Stimulated activated CD8-positive, alpha-beta memory T cell treated with anti-CD3 and anti-CD28 coated beads, Interleukin-15, amount 100 ng/mL, for 24 hours (primary cell): ENCODE measurements around the gene SUCLG2.
"Not testable (repeated sequence)": the region's sequence is repeated elsewhere in the genome, so short reads cannot be mapped to it uniquely, and the experiment has no call there.

ENCODE experiments used
- DNase-seq: peaks from one replicate; pipeline ENCODE4 v3.0.0-alpha.2; 2020; ENCODE audit warnings: low read depth

SUCLG2 gene

GRCh38 chr3:67608034-67608433 lies 46.4 kb downstream of the SUCLG2 start:
- DNase-seq = no peak

DNA sequence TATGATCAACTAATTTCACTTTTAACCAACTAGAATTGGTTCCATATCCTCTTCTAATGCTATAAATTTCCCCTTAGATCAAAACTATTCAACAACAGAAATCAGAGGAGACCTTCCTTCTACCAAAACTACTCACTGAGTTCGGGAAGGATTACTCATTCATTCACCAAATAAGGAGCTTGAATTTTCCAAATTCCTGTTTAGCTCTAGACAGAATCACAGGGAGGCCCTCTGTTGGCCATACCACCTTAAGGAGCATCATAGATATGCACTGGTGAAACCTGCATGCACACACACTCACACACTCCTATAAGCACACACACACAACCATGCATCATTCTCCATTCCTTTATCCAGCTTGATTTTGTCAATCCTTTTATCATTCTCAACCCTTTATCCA lies 49.0 kb downstream of the SUCLG2 start:
- DNase-seq = no peak

- no peak for DNase-seq
Observed at GRCh38 chr3:67602816-67603215, 51.6 kb downstream of the SUCLG2 start.

- no peak for DNase-seq
Observed at GRCh38 chr3:67601919-67602608, 52.3 kb downstream of the SUCLG2 start.

GRCh38 chr3:67601385-67601784 lies 53.0 kb downstream of the SUCLG2 start:
- no peak for DNase-seq

DNA sequence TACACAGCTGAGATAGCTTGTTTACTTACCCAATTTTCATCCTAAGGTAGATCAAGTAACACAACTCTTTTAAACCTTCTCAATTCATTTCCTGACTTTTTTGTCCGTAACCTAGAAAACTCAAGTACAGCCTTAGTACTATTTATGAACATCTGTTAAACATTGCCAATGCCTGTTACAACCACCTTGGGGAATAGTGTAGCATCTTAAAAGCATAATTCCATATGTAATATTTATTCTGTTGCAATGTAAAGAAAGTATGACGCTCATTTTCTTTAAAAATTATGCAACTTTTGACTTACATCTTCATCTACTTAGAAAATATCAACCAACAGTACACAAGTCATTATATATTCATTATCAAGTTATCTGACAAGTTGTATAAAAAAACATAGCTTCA lies 54.6 kb downstream of the SUCLG2 start:
- DNase-seq = no peak

GRCh38 chr3:67598814-67599556 lies 55.4 kb downstream of the SUCLG2 start:
- DNase-seq = no peak

DNA sequence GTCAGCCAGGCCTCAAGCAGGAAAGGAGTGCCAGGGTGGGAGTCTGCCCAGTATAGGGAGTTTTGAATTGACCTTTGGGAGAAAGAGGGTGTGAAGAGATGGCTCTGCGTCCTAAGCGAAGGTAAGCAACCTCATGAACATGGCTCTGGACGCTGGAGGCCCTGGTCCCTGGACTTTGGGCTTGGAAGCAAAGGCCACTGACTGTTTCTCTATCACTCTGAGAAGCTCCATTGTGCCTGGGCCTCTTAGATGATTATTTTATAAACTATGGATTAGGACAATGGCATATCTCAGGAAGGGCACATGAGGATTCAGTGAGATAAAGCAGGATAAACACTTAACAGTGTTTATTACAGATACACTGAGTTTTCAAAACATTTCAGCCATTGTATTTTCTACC lies 59.0 kb downstream of the SUCLG2 start:
- DNase-seq = no peak

- no peak for DNase-seq
Observed at GRCh38 chr3:67593761-67594234, 60.6 kb downstream of the SUCLG2 start.

- DNase-seq = no peak
Observed at GRCh38 chr3:67592057-67592456, 62.4 kb downstream of the SUCLG2 start.

DNA sequence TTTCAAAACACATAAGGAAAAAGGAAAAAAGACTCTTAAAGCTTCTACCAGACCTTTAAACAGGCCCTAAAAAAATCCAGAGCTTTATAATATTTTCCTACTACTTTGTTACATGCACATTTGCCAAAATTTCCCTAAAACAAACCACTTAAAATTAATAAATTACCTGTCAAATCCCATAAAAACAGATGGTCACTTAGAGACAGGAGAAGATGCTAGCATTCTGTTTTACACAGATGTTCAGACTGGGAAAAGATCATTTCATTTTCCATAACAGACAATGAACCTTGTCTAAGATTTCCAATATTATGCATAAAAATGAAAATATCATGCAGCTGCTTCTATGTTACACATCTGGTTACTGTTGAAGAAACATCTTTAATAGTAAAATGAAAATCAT lies 66.6 kb downstream of the SUCLG2 start:
- no peak for DNase-seq

DNA sequence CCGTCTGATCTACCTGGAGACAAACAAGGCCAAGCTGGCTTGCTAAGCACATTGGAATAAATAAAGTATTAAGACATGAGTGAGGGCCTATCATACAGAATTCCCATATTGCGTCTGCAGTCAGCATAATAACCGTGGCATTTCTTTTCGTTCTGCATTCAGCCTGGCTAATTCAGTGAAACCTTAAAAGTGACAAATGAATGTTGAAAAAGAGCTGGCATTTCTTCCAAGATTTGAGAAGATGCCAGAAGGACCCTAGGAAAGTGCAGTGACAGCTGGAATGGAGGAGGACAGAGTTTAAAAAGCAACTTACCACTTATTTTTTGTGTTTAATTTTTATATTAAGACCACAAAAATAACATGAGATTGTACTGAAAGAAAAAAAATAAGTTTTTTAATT lies 67.1 kb downstream of the SUCLG2 start:
- DNase-seq = no peak

GRCh38 chr3:67584608-67585007 lies 69.8 kb downstream of the SUCLG2 start:
- not testable (repeated sequence) for DNase-seq

DNA sequence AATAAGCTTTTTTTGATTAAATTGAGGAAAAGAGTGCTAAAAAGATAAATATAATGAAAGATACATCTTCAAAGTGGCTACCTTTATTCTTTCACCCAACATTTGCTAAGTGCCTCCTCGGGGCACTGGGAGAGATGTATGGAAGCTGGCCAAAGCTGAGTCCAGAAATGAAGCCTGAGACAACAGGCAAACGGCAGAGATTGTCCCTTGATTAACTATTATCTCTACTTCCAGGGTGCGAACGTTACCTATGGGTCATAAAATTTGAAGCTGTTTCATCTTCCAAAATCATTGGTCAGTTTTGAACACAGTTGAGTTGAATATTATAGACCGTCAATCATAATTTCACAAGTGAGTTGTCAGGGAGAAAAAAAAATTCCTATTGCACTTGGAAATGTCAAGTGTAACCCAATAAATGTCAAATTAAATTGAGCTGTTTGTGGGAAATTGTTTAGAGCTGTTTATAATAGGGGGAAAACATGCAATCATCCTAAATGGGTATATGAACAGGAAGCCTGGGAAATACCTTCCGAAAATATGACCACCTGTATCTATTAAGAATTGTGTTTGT lies 73.9 kb downstream of the SUCLG2 start:
- no peak for DNase-seq

GRCh38 chr3:67578416-67578815 lies 76.0 kb downstream of the SUCLG2 start:
- no peak for DNase-seq

DNA sequence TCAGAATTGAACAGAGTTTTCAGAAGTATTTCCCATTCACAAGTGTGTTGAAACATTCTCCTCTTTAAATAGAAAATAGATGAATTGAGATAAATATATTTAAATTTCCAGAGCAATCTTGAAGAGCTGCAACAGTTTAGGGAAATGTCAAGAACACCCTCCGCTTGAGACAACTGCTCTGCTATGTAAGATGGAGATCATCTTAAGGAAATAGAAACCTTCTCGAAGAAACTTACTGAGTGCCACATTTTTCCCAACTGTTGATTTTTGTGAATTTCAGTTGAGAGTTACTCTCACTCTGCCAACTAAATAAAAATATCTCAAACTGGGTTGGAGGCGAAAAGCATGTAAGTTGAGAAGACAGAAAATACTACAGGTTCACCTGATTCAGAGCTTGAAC lies 78.0 kb downstream of the SUCLG2 start:
- DNase-seq = no peak

- DNase-seq = no peak
Observed at GRCh38 chr3:67569324-67569723, 85.1 kb downstream of the SUCLG2 start.

DNA sequence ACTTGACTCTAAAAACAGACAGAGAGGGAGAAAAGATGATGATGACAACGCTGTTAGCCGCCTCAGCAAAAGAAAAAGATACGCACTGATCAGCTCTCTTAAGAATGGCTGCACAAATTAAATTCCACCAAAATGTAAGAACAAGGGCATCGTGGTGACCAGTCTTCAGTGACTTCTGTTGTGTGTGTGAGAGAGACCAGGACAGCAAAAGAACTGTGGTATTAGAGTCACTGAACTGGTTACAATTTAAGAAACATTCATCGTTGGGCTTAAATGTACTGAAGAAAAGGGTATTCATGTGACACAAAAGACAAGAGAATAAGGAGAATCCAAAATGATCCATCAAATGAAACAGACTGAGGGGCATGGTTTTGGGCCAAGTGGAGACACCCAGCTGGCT lies 86.5 kb downstream of the SUCLG2 start:
- DNase-seq = no peak

- DNase-seq = no peak
Observed at GRCh38 chr3:67564973-67565372, 89.4 kb downstream of the SUCLG2 start.

DNA sequence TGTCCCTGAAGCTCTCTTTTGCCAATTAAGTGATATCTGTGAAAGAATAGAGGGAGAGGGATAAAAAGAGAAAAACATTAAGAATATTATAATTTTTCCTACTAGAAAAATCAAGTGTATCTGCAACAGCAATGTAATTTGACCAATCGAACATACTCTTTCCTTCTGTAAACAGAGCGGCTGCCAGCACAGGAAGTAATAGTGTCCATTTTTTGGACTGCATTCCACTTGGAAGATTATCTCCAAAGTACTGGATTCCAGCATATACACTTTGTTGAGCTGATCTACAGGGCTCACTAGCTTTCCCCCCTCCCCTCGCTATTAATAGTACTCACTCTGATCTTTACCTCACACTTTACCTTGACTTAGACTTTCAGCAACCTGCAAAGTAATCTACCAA lies 90.4 kb downstream of the SUCLG2 start:
- DNase-seq = no peak

DNA sequence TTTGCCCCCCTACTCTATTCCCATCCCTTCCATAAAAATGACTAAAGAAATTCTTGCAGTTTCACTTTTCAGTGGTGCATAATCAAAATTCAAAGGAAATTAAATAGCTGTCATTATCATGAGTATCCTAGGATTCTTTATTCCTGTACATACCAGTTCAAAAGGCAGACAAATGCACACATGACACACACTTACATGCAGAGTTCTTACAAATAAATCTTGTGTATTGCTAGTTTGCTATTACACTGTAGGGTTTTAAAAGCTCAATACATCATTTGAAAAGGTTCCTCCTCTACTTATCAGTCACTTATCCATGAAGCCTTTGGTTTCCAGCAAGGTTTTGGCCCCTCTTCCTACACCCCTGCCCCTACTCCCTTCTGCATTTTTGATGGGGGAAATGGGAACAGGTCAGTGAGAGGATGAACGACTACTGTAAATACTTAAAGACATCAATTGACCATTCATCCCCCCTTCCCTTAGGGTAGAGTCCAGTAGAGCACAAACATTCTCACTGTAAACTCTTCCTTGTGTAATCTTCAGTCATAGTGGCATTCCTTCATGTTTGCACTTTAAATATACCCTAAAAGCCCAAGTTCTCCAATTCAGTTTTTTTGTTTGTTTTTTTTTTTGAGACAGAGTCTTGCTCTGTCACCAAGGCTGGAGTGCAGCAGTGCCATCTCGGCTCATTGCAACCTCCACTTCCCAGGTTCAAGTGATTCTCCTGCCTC lies 92.6 kb downstream of the SUCLG2 start:
- DNase-seq = no peak

- DNase-seq = no peak
Observed at GRCh38 chr3:67561266-67561665, 93.1 kb downstream of the SUCLG2 start.
